Measurements from ENCODE around the gene NAP1L5.

GRCh38 chr4:88745175-88745574 is 47.5 kb upstream of the NAP1L5 start:
- TF ChIP-seq TARDBP (IDR thresholded peaks at IDR 0.05), result no peak
- no peak for TF ChIP-seq HDGF (IDR thresholded peaks at IDR 0.05; ENCODE audit: borderline replicate concordance)
- TF ChIP-seq ELF4 (IDR thresholded peaks at IDR 0.05), result no peak
- TF ChIP-seq PKNOX1 (IDR thresholded peaks at IDR 0.05), result no peak
- no peak for TF ChIP-seq L3MBTL2 (conservative IDR thresholded peaks at IDR 0.05)
- no peak for TF ChIP-seq SP1 (IDR thresholded peaks at IDR 0.05)
- no peak for TF ChIP-seq FOXM1 (IDR thresholded peaks at IDR 0.05; ENCODE audit: borderline replicate concordance)
- TF ChIP-seq SUZ12 (IDR thresholded peaks at IDR 0.05), result no peak
- TF ChIP-seq BHLHE40 (IDR thresholded peaks at IDR 0.05; ENCODE audit: borderline replicate concordance), result no peak
- no peak for TF ChIP-seq FOXA1 (IDR thresholded peaks at IDR 0.05)
- no peak for TF ChIP-seq ARNT (IDR thresholded peaks at IDR 0.05)
- TF ChIP-seq LEF1 (IDR thresholded peaks at IDR 0.05; ENCODE audit: borderline replicate concordance), result no peak
- no peak for TF ChIP-seq FOXK2 (IDR thresholded peaks at IDR 0.05)
- no peak for TF ChIP-seq ZNF384 (IDR thresholded peaks at IDR 0.05)

Measured in HEK293T (cell line).